K562 (cell line): Measurements from ENCODE around the gene AGRP. TPM values are rescaled to one million over a fixed set of nuclear protein-coding genes. Genes with fewer than 3 reads are reported as not detected.

Experiments
- polyA plus RNA-seq, 8 experiments: library from polyadenylated mRNA; depleted of rRNA in 4 of 8; stranded (reverse) in 5 of 8; unstranded in 3 of 8; fragments of >200 nt; fragmentation: Nextera tagmentation in 2 of 8; fragmentation: Illumina TruSeq in 1 of 8; extraction: Ambion mirVana in 2 of 8; extraction: Trizol in 1 of 8; gene quantifications; 2 replicates each; pipeline versions ENCODE4 v1.2.1 to v1.2.3, GENCODE V29; 2011 to 2014; ENCODE audit warnings: inconsistent platforms in 1 of 8, missing spikeins in 1 of 8
- total RNA-seq, 7 experiments: library from RNA; depleted of rRNA in 6 of 7; stranded (reverse); fragments of >200 nt in 6 of 7; fragmentation: Illumina TruSeq in 2 of 7; extraction: Trizol in 2 of 7; gene quantifications; 2 replicates each; pipeline versions ENCODE4 v1.2.1 to v1.2.3, GENCODE V29; 2011 to 2021; ENCODE audit warnings: low replicate concordance in 1 of 7

Gene AGRP
- total and polyA plus RNA-seq, 9 of the 15 experiments (the other 6 are each of a cell fraction or from before 2014, with no cell fraction given), result not detected

Other genes with a start within 250 kb of the AGRP start
Only the 7 nearest of the 17 such genes appear.
- gene LRRC36, start 156.7 kb downstream of the AGRP start, total RNA-seq (2014; rRNA removed), result 0.09 TPM in 1 of 2 replicates, not detected in the other
- gene LRRC36, start 156.7 kb downstream of the AGRP start, total RNA-seq (2014; rRNA removed; fragmentation: Illumina TruSeq; extraction: Trizol), result 0.36 TPM in 1 of 2 replicates, not detected in the other
- gene LRRC36, start 156.7 kb downstream of the AGRP start, total RNA-seq (2015; rRNA removed; fragmentation: Illumina TruSeq; extraction: Trizol), result 0.14 and 0.34 TPM in 2 replicates
- gene LRRC36, start 156.7 kb downstream of the AGRP start, total RNA-seq (2021), result 0.11 TPM in 1 of 2 replicates, not detected in the other
- 0.40 and 0.49 TPM in 2 replicates for gene LRRC36, start 156.7 kb downstream of the AGRP start, polyA plus RNA-seq (2011; rRNA removed)
- gene LRRC36, start 156.7 kb downstream of the AGRP start, polyA plus RNA-seq (2014; fragmentation: Illumina TruSeq; extraction: Trizol), result 0.19 and 0.36 TPM in 2 replicates
- under 1 TPM; 0.15 to 0.30 TPM for gene LRRC36, start 156.7 kb downstream of the AGRP start, polyA plus RNA-seq (2014; fragmentation: Nextera tagmentation; extraction: Ambion mirVana)
- gene LRRC36, start 156.7 kb downstream of the AGRP start, polyA plus RNA-seq (2014; rRNA removed), result 0.13 TPM in 1 of 2 replicates, not detected in the other
- 0.16 and 0.50 TPM in 2 replicates for gene TPPP3, start 90.0 kb downstream of the AGRP start, total RNA-seq (2014; rRNA removed)
- gene TPPP3, start 90.0 kb downstream of the AGRP start, total RNA-seq (2014; rRNA removed; fragmentation: Illumina TruSeq; extraction: Trizol), result 0.25 TPM in 1 of 2 replicates, not detected in the other
- not detected in 2 replicates for gene TPPP3, start 90.0 kb downstream of the AGRP start, total RNA-seq (2015; rRNA removed; fragmentation: Illumina TruSeq; extraction: Trizol)
- 0.38 and 0.44 TPM in 2 replicates for gene TPPP3, start 90.0 kb downstream of the AGRP start, total RNA-seq (2021)
- 0.32 and 0.58 TPM in 2 replicates for gene TPPP3, start 90.0 kb downstream of the AGRP start, polyA plus RNA-seq (2011; rRNA removed)
- gene TPPP3, start 90.0 kb downstream of the AGRP start, polyA plus RNA-seq (2014; fragmentation: Illumina TruSeq; extraction: Trizol), result 0.36 and 0.66 TPM in 2 replicates
- under 1 TPM in 1 of 2 experiments, not detected in 1; 0.13 TPM for gene TPPP3, start 90.0 kb downstream of the AGRP start, polyA plus RNA-seq (2014; fragmentation: Nextera tagmentation; extraction: Ambion mirVana)
- gene TPPP3, start 90.0 kb downstream of the AGRP start, polyA plus RNA-seq (2014; rRNA removed), result 0.50 and 0.92 TPM in 2 replicates
- 0.24 and 0.77 TPM in 2 replicates for gene ZDHHC1, start 67.1 kb downstream of the AGRP start, total RNA-seq (2014; rRNA removed)
- gene ZDHHC1, start 67.1 kb downstream of the AGRP start, total RNA-seq (2014; rRNA removed; fragmentation: Illumina TruSeq; extraction: Trizol), result not detected in 2 replicates
- gene ZDHHC1, start 67.1 kb downstream of the AGRP start, total RNA-seq (2015; rRNA removed; fragmentation: Illumina TruSeq; extraction: Trizol), result 0.36 TPM in 1 of 2 replicates, not detected in the other
- 0.16 TPM in 1 of 2 replicates, not detected in the other for gene ZDHHC1, start 67.1 kb downstream of the AGRP start, total RNA-seq (2021)
- gene ZDHHC1, start 67.1 kb downstream of the AGRP start, polyA plus RNA-seq (2011; rRNA removed), result 0.06 and 0.07 TPM in 2 replicates
- not detected in 2 replicates for gene ZDHHC1, start 67.1 kb downstream of the AGRP start, polyA plus RNA-seq (2014; fragmentation: Illumina TruSeq; extraction: Trizol)
- gene ZDHHC1, start 67.1 kb downstream of the AGRP start, polyA plus RNA-seq (2014; fragmentation: Nextera tagmentation; extraction: Ambion mirVana), result not detected
- 0.25 TPM in 1 of 2 replicates, not detected in the other for gene ZDHHC1, start 67.1 kb downstream of the AGRP start, polyA plus RNA-seq (2014; rRNA removed)
- gene HSD11B2, start 52.4 kb downstream of the AGRP start, total RNA-seq (2014; rRNA removed), result 0.95 and 2.9 TPM in 2 replicates
- 0.22 and 0.55 TPM in 2 replicates for gene HSD11B2, start 52.4 kb downstream of the AGRP start, total RNA-seq (2014; rRNA removed; fragmentation: Illumina TruSeq; extraction: Trizol)
- gene HSD11B2, start 52.4 kb downstream of the AGRP start, total RNA-seq (2015; rRNA removed; fragmentation: Illumina TruSeq; extraction: Trizol), result 0.60 and 0.65 TPM in 2 replicates
- gene HSD11B2, start 52.4 kb downstream of the AGRP start, total RNA-seq (2021), result 1.9 and 2.0 TPM in 2 replicates
- gene HSD11B2, start 52.4 kb downstream of the AGRP start, polyA plus RNA-seq (2011; rRNA removed), result 0.79 and 2.2 TPM in 2 replicates
- 1.4 and 2.7 TPM in 2 replicates for gene HSD11B2, start 52.4 kb downstream of the AGRP start, polyA plus RNA-seq (2014; fragmentation: Illumina TruSeq; extraction: Trizol)
- gene HSD11B2, start 52.4 kb downstream of the AGRP start, polyA plus RNA-seq (2014; fragmentation: Nextera tagmentation; extraction: Ambion mirVana), result under 1 TPM; 0.08 to 0.18 TPM
- gene HSD11B2, start 52.4 kb downstream of the AGRP start, polyA plus RNA-seq (2014; rRNA removed), result 1.4 and 2.2 TPM in 2 replicates
- gene ATP6V0D1, start 2.4 kb downstream of the AGRP start, total RNA-seq (2014; rRNA removed), result 45.6 and 54.5 TPM in 2 replicates
- 22.0 and 30.6 TPM in 2 replicates for gene ATP6V0D1, start 2.4 kb downstream of the AGRP start, total RNA-seq (2014; rRNA removed; fragmentation: Illumina TruSeq; extraction: Trizol)
- 51.8 and 53.5 TPM in 2 replicates for gene ATP6V0D1, start 2.4 kb downstream of the AGRP start, total RNA-seq (2015; rRNA removed; fragmentation: Illumina TruSeq; extraction: Trizol)
- 61.3 and 61.5 TPM in 2 replicates for gene ATP6V0D1, start 2.4 kb downstream of the AGRP start, total RNA-seq (2021)
- 48.2 and 51.5 TPM in 2 replicates for gene ATP6V0D1, start 2.4 kb downstream of the AGRP start, polyA plus RNA-seq (2011; rRNA removed)
- 64.9 and 69.7 TPM in 2 replicates for gene ATP6V0D1, start 2.4 kb downstream of the AGRP start, polyA plus RNA-seq (2014; fragmentation: Illumina TruSeq; extraction: Trizol)
- 10 to 100 TPM; 23.2 to 40.7 TPM for gene ATP6V0D1, start 2.4 kb downstream of the AGRP start, polyA plus RNA-seq (2014; fragmentation: Nextera tagmentation; extraction: Ambion mirVana)
- gene ATP6V0D1, start 2.4 kb downstream of the AGRP start, polyA plus RNA-seq (2014; rRNA removed), result 33.9 and 37.3 TPM in 2 replicates
- gene RIPOR1, start 45.3 kb upstream of the AGRP start, total RNA-seq (2014; rRNA removed), result 3.5 and 7.9 TPM in 2 replicates
- gene RIPOR1, start 45.3 kb upstream of the AGRP start, total RNA-seq (2014; rRNA removed; fragmentation: Illumina TruSeq; extraction: Trizol), result 1.2 and 1.4 TPM in 2 replicates
- gene RIPOR1, start 45.3 kb upstream of the AGRP start, total RNA-seq (2015; rRNA removed; fragmentation: Illumina TruSeq; extraction: Trizol), result 3.0 and 3.1 TPM in 2 replicates
- gene RIPOR1, start 45.3 kb upstream of the AGRP start, total RNA-seq (2021), result 25.4 and 31.1 TPM in 2 replicates
- gene RIPOR1, start 45.3 kb upstream of the AGRP start, polyA plus RNA-seq (2011; rRNA removed), result 2.2 and 6.3 TPM in 2 replicates
- 10.0 and 14.1 TPM in 2 replicates for gene RIPOR1, start 45.3 kb upstream of the AGRP start, polyA plus RNA-seq (2014; fragmentation: Illumina TruSeq; extraction: Trizol)
- under 1 TPM; 0.36 to 0.37 TPM for gene RIPOR1, start 45.3 kb upstream of the AGRP start, polyA plus RNA-seq (2014; fragmentation: Nextera tagmentation; extraction: Ambion mirVana)
- 7.2 and 9.2 TPM in 2 replicates for gene RIPOR1, start 45.3 kb upstream of the AGRP start, polyA plus RNA-seq (2014; rRNA removed)
- gene CTCF, start 79.0 kb upstream of the AGRP start, total RNA-seq (2014; rRNA removed), result 31.3 and 34.6 TPM in 2 replicates
- gene CTCF, start 79.0 kb upstream of the AGRP start, total RNA-seq (2014; rRNA removed; fragmentation: Illumina TruSeq; extraction: Trizol), result 36.5 and 37.6 TPM in 2 replicates
- gene CTCF, start 79.0 kb upstream of the AGRP start, total RNA-seq (2015; rRNA removed; fragmentation: Illumina TruSeq; extraction: Trizol), result 45.1 and 49.2 TPM in 2 replicates
- 37.5 and 37.9 TPM in 2 replicates for gene CTCF, start 79.0 kb upstream of the AGRP start, total RNA-seq (2021)
- gene CTCF, start 79.0 kb upstream of the AGRP start, polyA plus RNA-seq (2011; rRNA removed), result 21.0 and 33.9 TPM in 2 replicates
- gene CTCF, start 79.0 kb upstream of the AGRP start, polyA plus RNA-seq (2014; fragmentation: Illumina TruSeq; extraction: Trizol), result 41.0 and 47.1 TPM in 2 replicates
- 10 to 100 TPM in 1 of 2 experiments, 1 to 10 TPM in 1; 7.8 to 11.0 TPM for gene CTCF, start 79.0 kb upstream of the AGRP start, polyA plus RNA-seq (2014; fragmentation: Nextera tagmentation; extraction: Ambion mirVana)
- gene CTCF, start 79.0 kb upstream of the AGRP start, polyA plus RNA-seq (2014; rRNA removed), result 26.4 and 27.5 TPM in 2 replicates